ENCODE data around the gene DDX31. TPM values are rescaled to one million over a fixed set of nuclear protein-coding genes. Genes with fewer than 3 reads are reported as not detected.
A peak's percentile ranks its signal among the peaks of the same experiment; 100 is the strongest.
"Not testable (repeated sequence)": the region's sequence is repeated elsewhere in the genome, so short reads cannot be mapped to it uniquely, and the experiment has no call there.

DDX31 gene
- total RNA-seq, 1 donor: 11.6 TPM

DNA sequence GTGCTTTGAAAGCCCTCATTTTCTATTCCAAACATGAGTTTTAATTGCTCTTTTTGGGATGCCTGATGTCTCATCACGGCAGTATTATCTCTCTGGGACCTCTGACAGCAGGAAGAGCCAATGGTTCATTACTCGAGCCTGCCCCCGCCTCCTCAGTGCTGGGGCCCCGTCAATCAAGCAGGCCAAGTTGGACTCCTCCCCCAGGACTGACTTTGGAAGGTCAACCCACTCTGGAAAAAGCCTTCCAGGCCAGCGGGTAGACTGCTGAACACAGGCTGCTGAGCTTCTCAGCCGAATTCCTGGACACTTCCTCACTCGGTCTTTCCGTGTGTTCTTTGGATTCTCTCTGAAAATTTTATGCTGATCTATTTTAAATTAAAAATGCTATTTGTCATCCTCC lies 96.9 kb downstream of the DDX31 start:
- Histone ChIP-seq H2AFZ (ENCODE audit: low read length) (no peak overlapping the region), H3K4me1 (ENCODE audit: insufficient read depth, low read length) (no peaks in the 10 kb centered on the region), H3K27ac (ENCODE audit: low read depth, low read length) (no peak overlapping the region), H3K9me3 (ENCODE audit: low read depth, low read length) (no peaks in the 10 kb centered on the region), H3K27me3 (ENCODE audit: insufficient read depth, low read length) (peaks cover 34% of the 10 kb centered on the region), H3K79me2 (ENCODE audit: insufficient read depth, low read length) (no peaks in the 10 kb centered on the region), H3K36me3 (ENCODE audit: insufficient read depth, low read length) (no peaks in the 10 kb centered on the region), H4K20me1 (ENCODE audit: insufficient read depth, low read length) (peaks cover 8% of the 10 kb centered on the region), H3K4me2 (ENCODE audit: insufficient read depth, low read length) (no peak overlapping the region), H3K4me3 (ENCODE audit: insufficient read depth, low read length) (no peak overlapping the region)
- TF ChIP-seq, protein P1, sequence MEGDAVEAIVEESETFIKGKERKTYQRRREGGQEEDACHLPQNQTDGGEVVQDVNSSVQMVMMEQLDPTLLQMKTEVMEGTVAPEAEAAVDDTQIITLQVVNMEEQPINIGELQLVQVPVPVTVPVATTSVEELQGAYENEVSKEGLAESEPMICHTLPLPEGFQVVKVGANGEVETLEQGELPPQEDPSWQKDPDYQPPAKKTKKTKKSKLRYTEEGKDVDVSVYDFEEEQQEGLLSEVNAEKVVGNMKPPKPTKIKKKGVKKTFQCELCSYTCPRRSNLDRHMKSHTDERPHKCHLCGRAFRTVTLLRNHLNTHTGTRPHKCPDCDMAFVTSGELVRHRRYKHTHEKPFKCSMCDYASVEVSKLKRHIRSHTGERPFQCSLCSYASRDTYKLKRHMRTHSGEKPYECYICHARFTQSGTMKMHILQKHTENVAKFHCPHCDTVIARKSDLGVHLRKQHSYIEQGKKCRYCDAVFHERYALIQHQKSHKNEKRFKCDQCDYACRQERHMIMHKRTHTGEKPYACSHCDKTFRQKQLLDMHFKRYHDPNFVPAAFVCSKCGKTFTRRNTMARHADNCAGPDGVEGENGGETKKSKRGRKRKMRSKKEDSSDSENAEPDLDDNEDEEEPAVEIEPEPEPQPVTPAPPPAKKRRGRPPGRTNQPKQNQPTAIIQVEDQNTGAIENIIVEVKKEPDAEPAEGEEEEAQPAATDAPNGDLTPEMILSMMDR (IDR thresholded peaks at IDR 0.05; ENCODE audit: extremely low read depth, low read depth, low read length): no peak
- DNase-seq (ENCODE audit: insufficient read length, low spot score, missing footprints): peak; percentile 93

DNA sequence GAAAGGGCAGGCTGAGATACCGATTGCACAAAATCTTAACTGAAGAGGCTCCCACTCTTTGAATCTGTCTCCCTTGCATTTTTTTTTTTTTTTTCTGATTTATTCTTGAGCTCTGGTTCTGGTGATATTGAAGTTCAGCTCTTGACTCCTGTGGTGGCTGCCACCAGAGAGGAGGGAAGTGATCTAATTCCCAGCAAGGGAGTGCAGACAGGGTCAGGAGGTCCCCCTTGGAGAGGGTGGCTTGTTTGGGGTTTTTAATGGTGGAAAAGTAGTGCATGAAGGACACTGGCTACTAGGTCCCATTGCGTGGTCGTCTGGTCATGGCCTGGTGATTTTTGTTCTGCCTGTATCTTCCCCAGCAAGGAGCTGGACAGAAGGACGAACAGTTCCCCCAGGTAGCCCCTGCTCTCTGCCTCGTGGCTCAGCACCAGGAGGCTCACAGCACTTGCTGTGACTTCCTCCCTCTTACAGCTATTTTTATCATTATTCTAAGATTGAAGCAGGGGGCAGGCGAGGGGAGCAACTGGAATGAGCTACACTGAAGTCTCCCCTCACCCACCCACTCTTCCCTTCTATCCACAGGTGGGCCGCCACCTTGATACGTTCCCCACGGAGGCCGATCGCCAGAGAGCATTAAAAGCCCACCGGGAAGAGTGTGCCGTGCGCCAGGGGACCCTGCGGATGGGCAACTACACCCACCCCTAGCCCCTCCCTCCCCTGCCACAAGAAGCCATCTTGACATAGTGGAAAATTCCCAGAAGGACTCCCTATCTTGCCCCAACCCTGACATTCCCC lies 97.8 kb downstream of the DDX31 start:
- Histone ChIP-seq H4K20me1 (ENCODE audit: insufficient read depth, low read length) (peaks cover 8% of the 10 kb centered on the region), H3K4me3 (ENCODE audit: insufficient read depth, low read length) (no peak overlapping the region), H3K9me3 (ENCODE audit: low read depth, low read length) (no peaks in the 10 kb centered on the region), H3K4me1 (ENCODE audit: insufficient read depth, low read length) (no peaks in the 10 kb centered on the region), H3K79me2 (ENCODE audit: insufficient read depth, low read length) (no peaks in the 10 kb centered on the region), H2AFZ (ENCODE audit: low read length) (no peak overlapping the region), H3K4me2 (ENCODE audit: insufficient read depth, low read length) (no peak overlapping the region), H3K27me3 (ENCODE audit: insufficient read depth, low read length) (peaks cover 25% of the 10 kb centered on the region), H3K27ac (ENCODE audit: low read depth, low read length) (no peak overlapping the region), H3K36me3 (ENCODE audit: insufficient read depth, low read length) (no peaks in the 10 kb centered on the region)
- no peak for DNase-seq (ENCODE audit: insufficient read length, low spot score, missing footprints)
- TF ChIP-seq, protein P1 (IDR thresholded peaks at IDR 0.05; ENCODE audit: extremely low read depth, low read depth, low read length): no peak

DNA sequence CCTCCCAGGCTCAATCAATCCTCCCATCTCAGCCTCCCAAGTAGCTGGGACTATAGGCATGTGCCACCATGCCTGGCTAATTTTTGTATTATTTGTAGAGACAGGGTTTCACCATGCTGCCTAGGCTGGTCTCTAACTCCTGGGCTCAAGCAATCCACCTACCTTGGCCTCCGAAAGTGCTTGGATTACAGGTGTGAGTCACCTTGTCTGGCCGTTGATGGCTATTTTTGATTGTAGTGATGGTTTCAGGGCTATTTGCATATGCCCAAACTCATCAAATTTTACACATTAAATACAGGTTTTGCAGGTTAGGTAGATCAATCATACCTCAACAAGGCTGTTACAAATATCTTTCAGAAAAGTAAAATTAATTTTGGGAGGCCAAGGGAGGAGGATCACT lies 101.0 kb downstream of the DDX31 start:
- not testable (repeated sequence) for H2AFZ ChIP-seq (ENCODE audit: low read length); H3K36me3 ChIP-seq (ENCODE audit: insufficient read depth, low read length); H3K4me2 ChIP-seq (ENCODE audit: insufficient read depth, low read length); DNase-seq (ENCODE audit: insufficient read length, low spot score, missing footprints); H3K9me3 ChIP-seq (ENCODE audit: low read depth, low read length); H4K20me1 ChIP-seq (ENCODE audit: insufficient read depth, low read length); H3K79me2 ChIP-seq (ENCODE audit: insufficient read depth, low read length); H3K4me1 ChIP-seq (ENCODE audit: insufficient read depth, low read length); H3K4me3 ChIP-seq (ENCODE audit: insufficient read depth, low read length); H3K27ac ChIP-seq (ENCODE audit: low read depth, low read length)
- H3K27me3 ChIP-seq (ENCODE audit: insufficient read depth, low read length): peaks cover 12% of the 10 kb centered on the region

- no peaks in the 10 kb centered on the region for H4K20me1 ChIP-seq (ENCODE audit: insufficient read depth, low read length)
- H3K36me3 ChIP-seq (ENCODE audit: insufficient read depth, low read length): no peaks in the 10 kb centered on the region
- no peak overlapping the region for H3K27ac ChIP-seq (ENCODE audit: low read depth, low read length)
- H2AFZ ChIP-seq (ENCODE audit: low read length): no peak overlapping the region
- H3K27me3 ChIP-seq (ENCODE audit: insufficient read depth, low read length): peaks cover 37% of the 10 kb centered on the region
- TF ChIP-seq, protein P1 (IDR thresholded peaks at IDR 0.05; ENCODE audit: extremely low read depth, low read depth, low read length): no peak
- H3K79me2 ChIP-seq (ENCODE audit: insufficient read depth, low read length): no peaks in the 10 kb centered on the region
- H3K4me1 ChIP-seq (ENCODE audit: insufficient read depth, low read length): no peaks in the 10 kb centered on the region
- H3K4me2 ChIP-seq (ENCODE audit: insufficient read depth, low read length): no peak overlapping the region
- H3K9me3 ChIP-seq (ENCODE audit: low read depth, low read length): no peaks in the 10 kb centered on the region
- DNase-seq (ENCODE audit: insufficient read length, low spot score, missing footprints): no peak
- H3K4me3 ChIP-seq (ENCODE audit: insufficient read depth, low read length): no peak overlapping the region
Observed at GRCh38 chr9:132564526-132564925, 105.3 kb downstream of the DDX31 start.
